Hematopoietic multipotent progenitor cell treated with erythropoietin and hydrocortisone succinate and interleukin-3 and kit ligand, for 8 days (in vitro differentiated cells): Measurements from ENCODE around the gene OGDH.

Experiments
- DNase-seq: peaks from one replicate; pipeline ENCODE4 v3.0.0-alpha.2; 2015

OGDH gene

GRCh38 chr7:44638611-44639557 lies 32.5 kb downstream of the OGDH start:
- peak; percentile 80 for DNase-seq

GRCh38 chr7:44639671-44640321 lies 33.4 kb downstream of the OGDH start:
- DNase-seq: peak; percentile 14

- no peak for DNase-seq
These were observed 36.8 kb downstream of the OGDH start for GRCh38 chr7:44643206-44643605.

DNA sequence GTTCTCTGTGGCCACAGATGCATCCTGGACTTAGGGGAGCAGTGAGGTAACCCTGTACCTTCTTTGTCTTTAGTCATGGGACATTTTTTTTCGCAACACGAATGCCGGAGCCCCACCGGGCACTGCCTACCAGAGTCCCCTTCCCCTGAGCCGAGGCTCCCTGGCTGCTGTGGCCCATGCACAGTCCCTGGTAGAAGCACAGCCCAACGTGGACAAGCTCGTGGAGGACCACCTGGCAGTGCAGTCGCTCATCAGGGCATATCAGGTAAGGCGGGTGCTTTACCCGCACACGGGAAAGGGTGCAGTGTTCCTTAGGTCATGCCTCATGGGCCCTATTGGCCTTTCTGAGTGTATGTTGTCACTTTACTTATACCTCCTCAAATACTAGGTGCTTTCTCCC lies 38.8 kb downstream of the OGDH start:
- DNase-seq: no peak

- no peak for DNase-seq
These were observed 39.3 kb downstream of the OGDH start for GRCh38 chr7:44645696-44646095.

DNA sequence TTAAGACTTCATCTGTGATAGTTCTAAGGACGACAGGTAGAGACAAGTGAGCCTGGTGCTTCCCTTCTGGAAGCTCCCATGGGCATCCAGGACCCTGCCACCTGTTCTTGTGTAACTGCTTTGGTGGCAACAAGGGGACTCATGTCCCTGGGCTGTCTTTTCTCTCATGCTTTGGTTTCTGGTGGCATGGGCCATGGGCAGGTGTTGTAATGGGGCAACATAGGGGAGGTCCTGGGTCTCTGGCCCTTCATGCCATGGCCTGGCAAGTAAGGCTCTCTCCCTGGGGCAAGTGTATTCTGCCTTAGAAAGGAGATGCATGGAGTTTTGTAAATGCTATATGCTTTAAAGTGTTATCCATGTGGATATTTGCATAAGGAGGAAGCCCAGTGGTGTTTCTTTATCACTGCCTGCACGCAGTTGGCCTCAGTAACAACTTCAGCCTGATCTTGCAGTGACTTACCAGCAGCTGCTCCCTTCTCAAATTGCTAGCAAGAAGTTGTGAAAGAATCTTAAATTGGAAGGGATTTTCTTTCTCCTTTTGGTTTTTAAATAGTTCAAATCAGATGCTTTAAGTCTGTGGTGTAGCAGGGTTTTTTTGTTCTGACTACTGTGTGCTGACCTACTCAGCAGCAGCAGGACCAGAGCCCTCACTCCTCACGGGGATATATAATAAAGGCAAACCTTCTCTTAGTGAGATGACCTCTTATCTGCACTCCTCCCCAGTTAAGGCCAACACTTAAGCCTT lies 39.9 kb downstream of the OGDH start:
- DNase-seq: no peak

- no peak for DNase-seq
These were observed 40.7 kb downstream of the OGDH start for GRCh38 chr7:44646921-44647636.

- DNase-seq: no peak
These were observed 41.7 kb downstream of the OGDH start for GRCh38 chr7:44647981-44648714.

GRCh38 chr7:44650242-44650641 lies 43.8 kb downstream of the OGDH start:
- DNase-seq: no peak

GRCh38 chr7:44650772-44651171 lies 44.3 kb downstream of the OGDH start:
- DNase-seq: no peak

DNA sequence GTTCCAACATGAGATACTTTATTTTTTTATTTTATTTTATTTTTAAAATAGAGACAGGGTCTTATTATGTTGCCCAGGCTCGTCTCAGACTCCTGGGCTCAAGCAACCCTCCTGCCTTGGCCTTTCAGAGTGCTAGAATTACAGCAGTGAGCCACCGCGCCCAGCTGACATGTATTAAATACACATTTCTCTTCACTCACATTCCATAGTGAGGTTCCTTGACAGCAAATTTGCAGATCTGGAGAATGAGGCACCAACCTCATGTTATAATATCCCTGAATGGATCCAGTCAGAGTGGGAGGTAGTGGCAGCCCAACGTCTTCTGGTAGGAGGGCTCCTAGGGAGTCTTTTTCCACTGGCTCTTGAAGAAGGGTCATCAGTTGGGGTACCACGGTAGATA lies 46.1 kb downstream of the OGDH start:
- DNase-seq: no peak

- DNase-seq: peak; percentile 81
These were observed 47.9 kb downstream of the OGDH start for GRCh38 chr7:44654255-44654796.

- no peak for DNase-seq
These were observed 48.9 kb downstream of the OGDH start for GRCh38 chr7:44655341-44655740.

GRCh38 chr7:44658979-44659378 lies 52.6 kb downstream of the OGDH start:
- DNase-seq: no peak

- no peak for DNase-seq
These were observed 54.8 kb downstream of the OGDH start for GRCh38 chr7:44661233-44661632.

DNA sequence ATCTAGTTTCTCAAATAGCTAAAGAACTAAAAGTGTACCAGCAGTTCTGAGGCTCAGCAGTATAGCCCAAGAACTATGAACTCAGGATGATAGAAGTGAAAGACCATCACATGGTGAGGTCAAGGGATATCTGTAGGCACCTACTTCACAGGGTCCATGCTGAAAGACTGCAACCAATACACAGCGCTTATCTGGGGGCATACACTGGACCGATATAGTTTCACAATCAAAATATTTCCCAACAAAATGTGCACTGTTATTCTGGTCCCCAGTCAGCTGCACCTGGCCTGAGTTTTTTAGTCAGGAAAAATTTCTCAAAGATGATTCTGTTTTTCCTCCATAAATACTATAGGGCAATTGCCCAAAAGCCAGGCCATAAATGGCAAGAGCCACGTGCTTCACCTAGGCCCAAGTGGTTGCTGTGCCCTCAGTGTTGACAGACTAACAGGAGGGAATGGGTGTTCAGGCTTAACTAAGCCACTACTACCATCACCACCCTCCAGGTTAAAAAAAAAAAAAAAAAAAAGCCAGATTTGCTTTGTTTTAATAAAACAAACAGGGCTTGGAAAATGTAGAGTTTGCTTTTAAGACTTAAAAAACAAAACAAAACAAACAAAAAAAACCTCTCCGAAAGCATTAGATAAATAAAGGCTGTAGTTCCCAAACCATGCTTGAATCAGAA lies 58.5 kb downstream of the OGDH start:
- DNase-seq: no peak

- no peak for DNase-seq
These were observed 59.2 kb downstream of the OGDH start for GRCh38 chr7:44665531-44666213.

DNA sequence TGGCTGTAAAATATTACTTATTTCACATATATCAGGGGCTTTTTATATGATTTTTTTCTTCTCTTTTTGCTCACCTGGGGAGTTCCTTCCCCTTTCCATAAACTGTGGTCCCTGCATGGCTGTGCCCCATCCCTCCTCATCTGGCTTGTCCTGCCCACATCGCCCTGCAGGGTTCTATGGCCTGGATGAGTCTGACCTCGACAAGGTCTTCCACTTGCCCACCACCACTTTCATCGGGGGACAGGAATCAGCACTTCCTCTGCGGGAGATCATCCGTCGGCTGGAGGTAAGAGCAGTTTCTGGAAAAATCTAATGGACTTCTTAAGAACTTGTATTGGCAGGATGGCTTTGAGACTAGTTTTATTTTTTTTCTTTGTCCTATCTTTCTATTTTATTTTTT lies 60.1 kb downstream of the OGDH start:
- no peak for DNase-seq

GRCh38 chr7:44667190-44667589 lies 60.8 kb downstream of the OGDH start:
- DNase-seq: no peak

GRCh38 chr7:44671069-44671468 lies 64.6 kb downstream of the OGDH start:
- no peak for DNase-seq

DNA sequence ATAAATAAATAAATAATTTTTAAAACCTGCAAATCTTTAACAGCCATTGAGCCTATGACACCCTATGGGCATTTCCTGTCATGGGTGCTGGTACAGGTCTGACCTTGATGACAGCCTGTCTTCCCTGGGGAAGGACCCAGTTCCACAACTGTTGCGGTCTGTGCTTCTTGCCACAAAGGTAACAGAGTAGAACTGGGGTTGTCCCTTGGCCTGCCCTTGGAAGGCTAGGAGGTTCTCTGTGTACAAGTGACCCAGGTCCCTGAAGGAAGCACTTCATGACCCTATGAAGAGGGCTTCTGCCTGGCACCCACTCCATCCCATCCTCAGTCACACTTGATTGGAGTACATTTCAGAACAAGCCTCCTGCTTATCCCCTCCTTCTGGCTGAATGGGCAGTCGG lies 66.9 kb downstream of the OGDH start:
- DNase-seq: no peak
